K562 (cell line): Measurements from ENCODE around the gene STON2. TPM values are rescaled to one million over a fixed set of nuclear protein-coding genes. Genes with fewer than 3 reads are reported as not detected.

Experiments used
- HDAC1 ChIP-seq, 2 experiments: fragments of 450-650 bp; IDR thresholded peaks; 2 replicates each; pipeline ENCODE4 v1.6.1; 2016 to 2017; ENCODE audit warnings: inconsistent platforms in 1 of 2, mild to moderate bottlenecking in 1 of 2, moderate library complexity in 1 of 2
- JUN ChIP-seq, 2 experiments: sonication (generic) in 1 of 2; formaldehyde crosslinking in 1 of 2; IDR thresholded peaks; 2 replicates each; pipeline versions ENCODE4 v1.6.1 to v1.8.0; 2012 to 2022; ENCODE audit warnings: borderline replicate concordance in 2 of 2, mild to moderate bottlenecking in 2 of 2, improper control_type of control experiment in 1 of 2, low read depth in 1 of 2, low read length in 1 of 2, missing genetic modification reagents in 1 of 2
- KAT8 ChIP-seq: fragments of 450-650 bp; IDR thresholded peaks from 2 replicates; pipeline ENCODE4 v1.6.1; 2016; ENCODE audit warnings: low read depth, mild to moderate bottlenecking
- KHSRP ChIP-seq: fragments of 450-650 bp; IDR thresholded peaks from 2 replicates; pipeline ENCODE4 v1.6.1; 2017
- MAFG ChIP-seq: fragments of 450-650 bp; conservative IDR thresholded peaks from 2 replicates; pipeline ENCODE4 v1.6.1; 2016; ENCODE audit warnings: missing genetic modification characterization, missing compliant biosample characterization
- POLR2G ChIP-seq: fragments of 200-400 bp; formaldehyde crosslinking; IDR thresholded peaks from 2 replicates; pipeline ENCODE4 v1.6.1; 2017; ENCODE audit warnings: low read depth, mild to moderate bottlenecking, antibody characterized with exemption, low read length, moderate library complexity
- POLR3G ChIP-seq: IDR thresholded peaks from 2 replicates; pipeline ENCODE4 v1.6.1; 2011; ENCODE audit not compliant: insufficient read length, insufficient replicate concordance; ENCODE audit errors: extremely low read depth
- PTTG1 ChIP-seq: fragments of 450-650 bp; IDR thresholded peaks from 2 replicates; pipeline ENCODE4 v1.6.1; 2016; ENCODE audit warnings: low read depth, mild to moderate bottlenecking, missing genetic modification characterization, missing compliant biosample characterization
- SMARCA5 ChIP-seq: fragments of 450-650 bp; IDR thresholded peaks from 2 replicates; pipeline ENCODE4 v1.6.1; 2016
- SMARCB1 ChIP-seq: IDR thresholded peaks from 2 replicates; pipeline ENCODE4 v1.6.1; 2011; ENCODE audit warnings: improper control_type of control experiment, low read depth; ENCODE audit not compliant: insufficient read length
- ZNF75A ChIP-seq: fragments of 450-650 bp; formaldehyde crosslinking; IDR thresholded peaks from 2 replicates; pipeline ENCODE4 v1.4.0; 2020; ENCODE audit warnings: mild to moderate bottlenecking
- polyA plus RNA-seq, 8 experiments: library from polyadenylated mRNA; depleted of rRNA in 4 of 8; stranded (reverse) in 5 of 8; unstranded in 3 of 8; fragments of >200 nt; fragmentation: Nextera tagmentation in 2 of 8; fragmentation: Illumina TruSeq in 1 of 8; extraction: Ambion mirVana in 2 of 8; extraction: Trizol in 1 of 8; gene quantifications; 2 replicates each; pipeline versions ENCODE4 v1.2.1 to v1.2.3, GENCODE V29; 2011 to 2014; ENCODE audit warnings: inconsistent platforms in 1 of 8, missing spikeins in 1 of 8
- total RNA-seq, 7 experiments: library from RNA; depleted of rRNA in 6 of 7; stranded (reverse); fragments of >200 nt in 6 of 7; fragmentation: Illumina TruSeq in 2 of 7; extraction: Trizol in 2 of 7; gene quantifications; 2 replicates each; pipeline versions ENCODE4 v1.2.1 to v1.2.3, GENCODE V29; 2011 to 2021; ENCODE audit warnings: low replicate concordance in 1 of 7
- TF ChIP-seq, protein P1 (sequence below), 2 experiments: fragments of 150-350 bp in 1 of 2; IDR thresholded peaks; 2 replicates each; pipeline ENCODE4 v1.6.1; 2012 to 2016; ENCODE audit warnings: low read depth in 2 of 2, low read length in 2 of 2, mild to moderate bottlenecking in 1 of 2, moderate library complexity in 1 of 2
- TF ChIP-seq, protein P2 (sequence below): fragments of 200-800 bp; sonication (Bioruptor generic); IDR thresholded peaks from 2 replicates; pipeline ENCODE4 v1.6.1; 2017; ENCODE audit warnings: missing genetic modification characterization, missing compliant biosample characterization
- TF ChIP-seq, protein P3 (sequence below): fragments of 450-650 bp; IDR thresholded peaks from 2 replicates; pipeline ENCODE4 v1.6.1; 2017; ENCODE audit warnings: mild to moderate bottlenecking, moderate library complexity
- TF ChIP-seq, protein P4 (sequence below): fragments of 250-450 bp; sonication (Bioruptor Pico); IDR thresholded peaks from 2 replicates; pipeline ENCODE4 v1.8.0; 2022; ENCODE audit warnings: inconsistent platforms, mild to moderate bottlenecking, moderate library complexity, borderline replicate concordance
- TF ChIP-seq, protein P5 (sequence below), 2 experiments: fragments of 200-800 bp in 1 of 2; sonication (Bioruptor generic) in 1 of 2; sonication (generic) in 1 of 2; formaldehyde crosslinking in 1 of 2; IDR thresholded peaks in 1 of 2; conservative IDR thresholded peaks in 1 of 2; 2 replicates each; pipeline versions ENCODE4 v1.5.0 to v1.6.1; 2016 to 2020; ENCODE audit warnings: missing compliant biosample characterization in 1 of 2, missing genetic modification characterization in 1 of 2, missing genetic modification reagents in 1 of 2

STON2 gene
- total and polyA plus RNA-seq, 9 of the 15 experiments (the other 6 are each of a cell fraction or from before 2014, with no cell fraction given), result 7.8 to 99.3 (median 53.5) TPM

DNA sequence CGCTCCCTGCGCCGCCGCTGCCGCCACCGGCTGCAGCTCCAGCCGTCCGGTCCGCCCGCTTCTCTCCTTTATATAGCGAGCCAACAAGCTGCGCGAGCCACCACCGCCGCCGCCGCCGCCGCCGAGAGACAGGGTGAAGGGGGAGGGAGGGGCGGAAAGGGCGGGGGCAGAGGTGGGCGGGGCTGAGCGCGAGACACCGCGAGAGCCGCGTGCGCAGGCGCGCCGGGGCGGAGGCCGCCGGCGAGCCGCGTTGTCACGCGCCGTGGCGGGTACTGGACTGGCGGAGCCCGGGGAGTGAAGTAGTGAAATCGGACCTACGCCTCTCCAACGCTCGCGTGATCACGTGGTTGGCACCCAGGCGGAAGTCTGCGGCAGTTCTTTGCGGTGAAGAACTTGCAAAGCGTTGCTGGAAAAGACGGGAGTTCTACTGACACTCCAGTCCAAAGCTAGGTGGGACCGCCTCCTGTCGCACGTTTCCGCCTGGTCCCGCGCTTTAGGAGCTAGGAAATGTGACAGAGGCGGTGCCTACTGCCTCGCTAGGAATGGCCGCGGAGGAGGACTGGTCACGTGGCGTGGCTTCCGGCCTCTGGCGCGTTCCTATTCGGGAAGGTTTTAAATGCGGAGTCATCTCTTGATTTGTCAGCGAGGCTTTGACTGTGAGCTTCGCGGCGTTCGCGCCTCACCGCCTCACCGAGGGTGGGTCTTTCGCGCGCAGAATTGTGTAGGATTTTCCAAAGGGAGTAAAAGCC is 179.1 kb downstream of the STON2 start, which contains the start of gene GTF2A1 (continued):
- TF ChIP-seq SMARCB1, result no peak
- peak; percentile 92 for TF ChIP-seq POLR2G
- TF ChIP-seq, protein P1, sequence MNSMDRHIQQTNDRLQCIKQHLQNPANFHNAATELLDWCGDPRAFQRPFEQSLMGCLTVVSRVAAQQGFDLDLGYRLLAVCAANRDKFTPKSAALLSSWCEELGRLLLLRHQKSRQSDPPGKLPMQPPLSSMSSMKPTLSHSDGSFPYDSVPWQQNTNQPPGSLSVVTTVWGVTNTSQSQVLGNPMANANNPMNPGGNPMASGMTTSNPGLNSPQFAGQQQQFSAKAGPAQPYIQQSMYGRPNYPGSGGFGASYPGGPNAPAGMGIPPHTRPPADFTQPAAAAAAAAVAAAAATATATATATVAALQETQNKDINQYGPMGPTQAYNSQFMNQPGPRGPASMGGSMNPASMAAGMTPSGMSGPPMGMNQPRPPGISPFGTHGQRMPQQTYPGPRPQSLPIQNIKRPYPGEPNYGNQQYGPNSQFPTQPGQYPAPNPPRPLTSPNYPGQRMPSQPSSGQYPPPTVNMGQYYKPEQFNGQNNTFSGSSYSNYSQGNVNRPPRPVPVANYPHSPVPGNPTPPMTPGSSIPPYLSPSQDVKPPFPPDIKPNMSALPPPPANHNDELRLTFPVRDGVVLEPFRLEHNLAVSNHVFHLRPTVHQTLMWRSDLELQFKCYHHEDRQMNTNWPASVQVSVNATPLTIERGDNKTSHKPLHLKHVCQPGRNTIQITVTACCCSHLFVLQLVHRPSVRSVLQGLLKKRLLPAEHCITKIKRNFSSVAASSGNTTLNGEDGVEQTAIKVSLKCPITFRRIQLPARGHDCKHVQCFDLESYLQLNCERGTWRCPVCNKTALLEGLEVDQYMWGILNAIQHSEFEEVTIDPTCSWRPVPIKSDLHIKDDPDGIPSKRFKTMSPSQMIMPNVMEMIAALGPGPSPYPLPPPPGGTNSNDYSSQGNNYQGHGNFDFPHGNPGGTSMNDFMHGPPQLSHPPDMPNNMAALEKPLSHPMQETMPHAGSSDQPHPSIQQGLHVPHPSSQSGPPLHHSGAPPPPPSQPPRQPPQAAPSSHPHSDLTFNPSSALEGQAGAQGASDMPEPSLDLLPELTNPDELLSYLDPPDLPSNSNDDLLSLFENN (IDR thresholded peaks at IDR 0.05; ENCODE audit: low read depth in 2 of 2, low read length in 2 of 2), result peak in 1 of 2 experiments; percentile 81; a peak in 2 of 4 replicates
- TF ChIP-seq PTTG1 (tag), result no peak
- no peak for TF ChIP-seq POLR3G
- no peak for TF ChIP-seq ZNF75A
- TF ChIP-seq, protein P2, sequence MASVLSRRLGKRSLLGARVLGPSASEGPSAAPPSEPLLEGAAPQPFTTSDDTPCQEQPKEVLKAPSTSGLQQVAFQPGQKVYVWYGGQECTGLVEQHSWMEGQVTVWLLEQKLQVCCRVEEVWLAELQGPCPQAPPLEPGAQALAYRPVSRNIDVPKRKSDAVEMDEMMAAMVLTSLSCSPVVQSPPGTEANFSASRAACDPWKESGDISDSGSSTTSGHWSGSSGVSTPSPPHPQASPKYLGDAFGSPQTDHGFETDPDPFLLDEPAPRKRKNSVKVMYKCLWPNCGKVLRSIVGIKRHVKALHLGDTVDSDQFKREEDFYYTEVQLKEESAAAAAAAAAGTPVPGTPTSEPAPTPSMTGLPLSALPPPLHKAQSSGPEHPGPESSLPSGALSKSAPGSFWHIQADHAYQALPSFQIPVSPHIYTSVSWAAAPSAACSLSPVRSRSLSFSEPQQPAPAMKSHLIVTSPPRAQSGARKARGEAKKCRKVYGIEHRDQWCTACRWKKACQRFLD, result no peak; the same call in 1 of the 2 replicates
- TF ChIP-seq KAT8, result no peak
- peak; percentile 25; the same call in 1 of the 2 replicates for TF ChIP-seq JUN (IDR thresholded peaks at IDR 0.05; ENCODE audit: borderline replicate concordance, low read depth, low read length)
- peak; percentile 68; the same call in 1 of the 2 replicates for TF ChIP-seq JUN (CRISPR knock-in tag; IDR thresholded peaks at IDR 0.05; ENCODE audit: borderline replicate concordance)
- peak in 1 of 2 experiments; percentile 64; a peak in 2 of 4 replicates for TF ChIP-seq HDAC1 (IDR thresholded peaks at IDR 0.05)
- TF ChIP-seq, protein P3, sequence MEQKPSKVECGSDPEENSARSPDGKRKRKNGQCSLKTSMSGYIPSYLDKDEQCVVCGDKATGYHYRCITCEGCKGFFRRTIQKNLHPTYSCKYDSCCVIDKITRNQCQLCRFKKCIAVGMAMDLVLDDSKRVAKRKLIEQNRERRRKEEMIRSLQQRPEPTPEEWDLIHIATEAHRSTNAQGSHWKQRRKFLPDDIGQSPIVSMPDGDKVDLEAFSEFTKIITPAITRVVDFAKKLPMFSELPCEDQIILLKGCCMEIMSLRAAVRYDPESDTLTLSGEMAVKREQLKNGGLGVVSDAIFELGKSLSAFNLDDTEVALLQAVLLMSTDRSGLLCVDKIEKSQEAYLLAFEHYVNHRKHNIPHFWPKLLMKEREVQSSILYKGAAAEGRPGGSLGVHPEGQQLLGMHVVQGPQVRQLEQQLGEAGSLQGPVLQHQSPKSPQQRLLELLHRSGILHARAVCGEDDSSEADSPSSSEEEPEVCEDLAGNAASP, result no peak
- 0 out of 2 replicates have a peak, but pooled peaks have one; percentile 28 for TF ChIP-seq KHSRP
- TF ChIP-seq SMARCA5, result no peak
- TF ChIP-seq, protein P4, sequence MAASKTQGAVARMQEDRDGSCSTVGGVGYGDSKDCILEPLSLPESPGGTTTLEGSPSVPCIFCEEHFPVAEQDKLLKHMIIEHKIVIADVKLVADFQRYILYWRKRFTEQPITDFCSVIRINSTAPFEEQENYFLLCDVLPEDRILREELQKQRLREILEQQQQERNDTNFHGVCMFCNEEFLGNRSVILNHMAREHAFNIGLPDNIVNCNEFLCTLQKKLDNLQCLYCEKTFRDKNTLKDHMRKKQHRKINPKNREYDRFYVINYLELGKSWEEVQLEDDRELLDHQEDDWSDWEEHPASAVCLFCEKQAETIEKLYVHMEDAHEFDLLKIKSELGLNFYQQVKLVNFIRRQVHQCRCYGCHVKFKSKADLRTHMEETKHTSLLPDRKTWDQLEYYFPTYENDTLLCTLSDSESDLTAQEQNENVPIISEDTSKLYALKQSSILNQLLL (CRISPR knock-in tag), result no peak
- TF ChIP-seq MAFG (tag), result peak; percentile 85
- TF ChIP-seq, protein P5, sequence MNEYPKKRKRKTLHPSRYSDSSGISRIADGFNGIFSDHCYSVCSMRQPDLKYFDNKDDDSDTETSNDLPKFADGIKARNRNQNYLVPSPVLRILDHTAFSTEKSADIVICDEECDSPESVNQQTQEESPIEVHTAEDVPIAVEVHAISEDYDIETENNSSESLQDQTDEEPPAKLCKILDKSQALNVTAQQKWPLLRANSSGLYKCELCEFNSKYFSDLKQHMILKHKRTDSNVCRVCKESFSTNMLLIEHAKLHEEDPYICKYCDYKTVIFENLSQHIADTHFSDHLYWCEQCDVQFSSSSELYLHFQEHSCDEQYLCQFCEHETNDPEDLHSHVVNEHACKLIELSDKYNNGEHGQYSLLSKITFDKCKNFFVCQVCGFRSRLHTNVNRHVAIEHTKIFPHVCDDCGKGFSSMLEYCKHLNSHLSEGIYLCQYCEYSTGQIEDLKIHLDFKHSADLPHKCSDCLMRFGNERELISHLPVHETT (CRISPR knock-in tag; conservative IDR thresholded peaks at IDR 0.05 in 1 of 2, IDR thresholded peaks at IDR 0.05 in 1 of 2), result peak in 1 of 2 experiments; percentile 80; a peak in 2 of 4 replicates
